H1 (cell line): ENCODE data around the gene FAM25A. TPM values are rescaled to one million over a fixed set of nuclear protein-coding genes. Genes with fewer than 3 reads are reported as not detected.
"Not testable (repeated sequence)": the region's sequence is repeated elsewhere in the genome, so short reads cannot be mapped to it uniquely, and the experiment has no call there.

Experiments
- CTCF ChIA-PET: fragments of 300-600 bp; sonication (Branson Sonifier 250); formaldehyde crosslinking; loops from one replicate; lab custom pipeline; 2021; ENCODE audit not compliant: partially characterized antibody; lab: Charles Lee
- POLR2A ChIA-PET: fragments of 300-600 bp; sonication (Branson Sonifier 250); formaldehyde crosslinking; loops from one replicate; lab custom pipeline; 2021; ENCODE audit warnings: inconsistent platforms; ENCODE audit not compliant: partially characterized antibody; lab: Charles Lee
- DNase-seq, 2 experiments: peaks; one replicate each; pipeline versions ENCODE4 v3.0.0 to v3.0.0-alpha.2; 2010 to 2022; ENCODE audit warnings: low spot score in 2 of 2, low read depth in 1 of 2, mixed read lengths in 1 of 2
- FAIRE-seq: peaks from 2 replicates; lab custom pipeline; 2011; peaks lifted over from hg19 to GRCh38; lab: Jason Lieb, UNC
- H2AFZ ChIP-seq: 2 replicates; pipeline ENCODE4 v1.8.1; 2012; ENCODE audit warnings: low read length, inconsistent platforms
- H2AK5ac ChIP-seq: 2 replicates; pipeline ENCODE4 v1.6.1; 2013; ENCODE audit warnings: low read depth, low read length
- H2BK120ac ChIP-seq: replicated peaks from 2 replicates; pipeline ENCODE3; 2013; ENCODE audit warnings: low read depth, low read length, inconsistent platforms
- H2BK12ac ChIP-seq: 2 replicates; pipeline ENCODE4 v1.6.1; 2013; ENCODE audit warnings: low read depth, low read length
- H2BK15ac ChIP-seq: 2 replicates; pipeline ENCODE4 v1.6.1; 2013; ENCODE audit warnings: low read length
- H2BK20ac ChIP-seq: 2 replicates; pipeline ENCODE4 v1.6.1; 2013; ENCODE audit warnings: low read length
- H2BK5ac ChIP-seq: 2 replicates; pipeline ENCODE4 v1.6.1; 2013; ENCODE audit warnings: low read depth, low read length
- H3K14ac ChIP-seq: 2 replicates; pipeline ENCODE4 v1.6.1; 2013; ENCODE audit warnings: inconsistent platforms; ENCODE audit not compliant: insufficient read length
- H3K18ac ChIP-seq: 2 replicates; pipeline ENCODE4 v1.6.1; 2013; ENCODE audit warnings: low read length; ENCODE audit errors: extremely low read depth
- H3K23ac ChIP-seq: 2 replicates; pipeline ENCODE4 v1.6.1; 2013; ENCODE audit warnings: inconsistent platforms; ENCODE audit not compliant: insufficient read length
- H3K23me2 ChIP-seq: 2 replicates; pipeline ENCODE4 v1.6.1; 2013; ENCODE audit warnings: low read depth, low read length
- H3K27ac ChIP-seq: 2 replicates; pipeline ENCODE4 v1.6.1; 2011; ENCODE audit warnings: low read depth, low read length, inconsistent platforms
- H3K27me3 ChIP-seq, 4 experiments: replicated peaks in 1 of 4; 1 replicate in 1 of 4; 2 replicates in 3 of 4; pipeline versions ENCODE4 v1.6.1 to v1.8.1; 2011 to 2013; ENCODE audit warnings: low read length in 3 of 4, mild to moderate bottlenecking in 3 of 4, inconsistent platforms in 2 of 4, mixed read lengths in 2 of 4, moderate library complexity in 1 of 4; ENCODE audit not compliant: control insufficient read depth in 3 of 4, insufficient read depth in 3 of 4; ENCODE audit errors: extremely low read depth in 1 of 4
- H3K36me3 ChIP-seq, 4 experiments: 2 replicates each; pipeline versions ENCODE4 v1.6.1 to v1.8.1; 2011 to 2013; ENCODE audit warnings: mild to moderate bottlenecking in 4 of 4, low read length in 3 of 4, moderate library complexity in 2 of 4, control low read depth in 1 of 4, inconsistent platforms in 1 of 4; ENCODE audit not compliant: insufficient read depth in 4 of 4, control insufficient read depth in 2 of 4
- H3K4ac ChIP-seq: replicated peaks from 2 replicates; pipeline ENCODE3; 2013; ENCODE audit warnings: low read length, low read depth, mixed read lengths, inconsistent platforms; ENCODE audit not compliant: insufficient read length
- H3K4me1 ChIP-seq, 4 experiments: replicated peaks in 1 of 4; 1 replicate in 1 of 4; 2 replicates in 3 of 4; pipeline versions ENCODE4 v1.6.1 to v1.8.1; 2011 to 2013; ENCODE audit warnings: low read length in 3 of 4, inconsistent platforms in 2 of 4, mixed read lengths in 1 of 4; ENCODE audit not compliant: insufficient read depth in 4 of 4, control insufficient read depth in 3 of 4
- H3K4me2 ChIP-seq, 2 experiments: 2 replicates each; pipeline versions ENCODE4 v1.6.1 to v1.8.1; 2011 to 2013; ENCODE audit warnings: low read depth in 2 of 2, low read length in 2 of 2, control low read depth in 1 of 2, inconsistent platforms in 1 of 2, mild to moderate bottlenecking in 1 of 2; ENCODE audit not compliant: insufficient read depth in 1 of 2
- H3K4me3 ChIP-seq, 4 experiments: fragments of 200-600, 300-600 bp in 1 of 4; sonication (generic), shearing (Covaris generic), sonication (Bioruptor Twin) in 1 of 4; 2 replicates each; pipeline versions ENCODE4 v1.5.1 to v1.8.1; 2011 to 2016; ENCODE audit warnings: low read length in 4 of 4, low read depth in 3 of 4, control low read depth in 2 of 4, inconsistent platforms in 2 of 4, mild to moderate bottlenecking in 2 of 4, mixed read lengths in 1 of 4, moderate library complexity in 1 of 4; ENCODE audit not compliant: insufficient read depth in 2 of 4; ENCODE audit errors: extremely low read depth in 1 of 4
- H3K56ac ChIP-seq: replicated peaks from 2 replicates; pipeline ENCODE3; 2013; ENCODE audit warnings: low read depth, mild to moderate bottlenecking, mixed read lengths, low read length, inconsistent platforms; ENCODE audit not compliant: insufficient read length
- H3K79me1 ChIP-seq: 2 replicates; pipeline ENCODE4 v1.6.1; 2013; ENCODE audit warnings: low read depth, low read length, control low read depth
- H3K79me2 ChIP-seq, 2 experiments: 2 replicates each; pipeline versions ENCODE4 v1.6.1 to v1.8.1; 2012 to 2013; ENCODE audit warnings: low read length in 2 of 2, mild to moderate bottlenecking in 2 of 2, inconsistent platforms in 1 of 2; ENCODE audit not compliant: insufficient read depth in 2 of 2, control insufficient read depth in 1 of 2
- H3K9ac ChIP-seq, 4 experiments: replicated peaks in 1 of 4; 1 replicate in 1 of 4; 2 replicates in 3 of 4; pipeline versions ENCODE4 v1.6.1 to v1.8.1; 2011 to 2013; ENCODE audit warnings: low read depth in 3 of 4, low read length in 3 of 4, control low read depth in 2 of 4, mild to moderate bottlenecking in 2 of 4, moderate library complexity in 2 of 4, inconsistent platforms in 1 of 4; ENCODE audit errors: extremely low read depth in 1 of 4
- H3K9me3 ChIP-seq, 2 experiments: 2 replicates each; pipeline versions ENCODE4 v1.6.1 to v1.8.1; 2012 to 2013; ENCODE audit warnings: mild to moderate bottlenecking in 2 of 2, moderate library complexity in 2 of 2, control low read depth in 1 of 2, inconsistent platforms in 1 of 2, low read depth in 1 of 2, low read length in 1 of 2, mixed read lengths in 1 of 2; ENCODE audit not compliant: insufficient read depth in 2 of 2
- H4K20me1 ChIP-seq, 2 experiments: replicated peaks in 1 of 2; 2 replicates each; pipeline versions ENCODE3 to v1.8.1; 2011 to 2013; ENCODE audit warnings: inconsistent platforms in 2 of 2, low read length in 2 of 2, mild to moderate bottlenecking in 1 of 2; ENCODE audit not compliant: insufficient read depth in 2 of 2, control insufficient read depth in 1 of 2
- H4K5ac ChIP-seq: 2 replicates; pipeline ENCODE4 v1.6.1; 2013; ENCODE audit warnings: low read length, low read depth, mixed read lengths, inconsistent platforms; ENCODE audit not compliant: insufficient read length
- H4K8ac ChIP-seq: 2 replicates; pipeline ENCODE4 v1.8.0; 2013; ENCODE audit warnings: mild to moderate bottlenecking, moderate library complexity, low read length, inconsistent platforms; ENCODE audit not compliant: insufficient read depth; ENCODE audit errors: extremely low read depth
- H4K91ac ChIP-seq: replicated peaks from 2 replicates; pipeline ENCODE3; 2013; ENCODE audit warnings: low read length, mixed read lengths, inconsistent platforms; ENCODE audit not compliant: insufficient read length
- WGBS, 2 experiments: shearing (Covaris generic) in 1 of 2; methylation state at CpG; one replicate each; pipeline versions ENCODE4 v1.1.6 to v1.1.7; 2013 to 2015; ENCODE audit warnings: low lambda C conversion rate in 2 of 2, mixed read lengths in 2 of 2, inconsistent platforms in 1 of 2, low coverage in 1 of 2, missing lambda C conversion rate in 1 of 2; ENCODE audit not compliant: insufficient replicate concordance in 2 of 2, insufficient coverage in 1 of 2, insufficient read length in 1 of 2; ENCODE audit errors: extremely low coverage in 1 of 2, missing lambda C conversion rate in 1 of 2; 5-methylcytosine and 5-hydroxymethylcytosine counted together
- polyA plus RNA-seq, 7 experiments: library from polyadenylated mRNA; depleted of rRNA in 3 of 7; stranded (reverse) in 5 of 7; unstranded in 2 of 7; fragments of >200 nt in 5 of 7; fragments of 200-250 nt in 2 of 7; gene quantifications; 1 replicate in 5 of 7; 2 replicates in 1 of 7; 4 replicates in 1 of 7; pipeline versions ENCODE4 v1.2.1 to v1.2.3, GENCODE V29; 2011 to 2013; ENCODE audit warnings: missing spikeins in 2 of 7, mixed read lengths in 2 of 7
- total RNA-seq: library from RNA; stranded (reverse); fragmentation: NEBNext Ultra II Directional; extraction: Animal tissue kit (Norgen Biotek cat#: 25700); gene quantifications from 2 replicates; pipeline ENCODE4 v1.2.1, GENCODE V29; 2021

FAM25A gene
- total and polyA plus RNA-seq, 2 of the 8 experiments (the other 6 are each of a cell fraction or from before 2014, with no cell fraction given): not detected

- H3K27me3 ChIP-seq, H2BK5ac ChIP-seq, H3K4ac ChIP-seq, H3K18ac ChIP-seq, H3K9me3 ChIP-seq, H3K23ac ChIP-seq, H3K4me1 ChIP-seq, H4K8ac ChIP-seq, H4K91ac ChIP-seq, H3K14ac ChIP-seq, H3K79me1 ChIP-seq, H3K4me3 ChIP-seq, H4K20me1 ChIP-seq, H2AFZ ChIP-seq, H2BK15ac ChIP-seq, H3K36me3 ChIP-seq, H2AK5ac ChIP-seq, H3K56ac ChIP-seq, CTCF ChIA-PET, H3K27ac ChIP-seq, H3K9ac ChIP-seq, H4K5ac ChIP-seq, H3K23me2 ChIP-seq, H3K79me2 ChIP-seq, H2BK12ac ChIP-seq, H3K4me2 ChIP-seq, H2BK20ac ChIP-seq, DNase-seq, POLR2A ChIA-PET, FAIRE-seq, H2BK120ac ChIP-seq: not testable (repeated sequence)
- WGBS, 2 experiments: 100% methylated on average over 1 of the region's 1 CpG; no CpG with 5 or more reads in 1 of the 2 experiments
These were observed 13.0 kb upstream of the FAM25A start for GRCh38 chr10:87007124-87007523.

GRCh38 chr10:87007674-87008073 is 12.4 kb upstream of the FAM25A start:
- H3K23ac ChIP-seq, H3K9me3 ChIP-seq, H3K79me1 ChIP-seq, H2BK20ac ChIP-seq, H3K14ac ChIP-seq, H3K18ac ChIP-seq, FAIRE-seq, H4K5ac ChIP-seq, H3K4me2 ChIP-seq, H2BK12ac ChIP-seq, H3K4me3 ChIP-seq, H2AFZ ChIP-seq, H2AK5ac ChIP-seq, H4K20me1 ChIP-seq, DNase-seq, CTCF ChIA-PET, H3K23me2 ChIP-seq, H3K4ac ChIP-seq, H3K27me3 ChIP-seq, H4K91ac ChIP-seq, H3K27ac ChIP-seq, H2BK5ac ChIP-seq, H2BK120ac ChIP-seq, H2BK15ac ChIP-seq, H3K9ac ChIP-seq, POLR2A ChIA-PET, H3K4me1 ChIP-seq, H3K79me2 ChIP-seq, H3K56ac ChIP-seq, H4K8ac ChIP-seq, H3K36me3 ChIP-seq: not testable (repeated sequence)
- WGBS, 2 experiments: 92% methylated on average over 3 of the region's 6 CpGs; no CpG with 5 or more reads in 1 of the 2 experiments
